Effector memory CD8-positive, alpha-beta T cell (primary cell): ENCODE measurements around the gene CENPF.

ENCODE experiments used
- ATAC-seq: fragments of 150-1000 bp; cut with Tn5 transposase; replicated peaks from 2 replicates; pipeline ENCODE4 v1.10.0; 2021; ENCODE audit warnings: mild to moderate bottlenecking, moderate library complexity
- DNase-seq, 3 experiments: peaks; one replicate each; pipeline ENCODE4 v3.0.0; 2021
- H3K27ac Mint-ChIP-seq, 2 donors: one replicate each; pipeline ENCODE4 v1.8.0; 2022; ENCODE audit warnings: mild to moderate bottlenecking in 2 of 2, mixed read lengths in 2 of 2, moderate library complexity in 2 of 2
- H3K27me3 Mint-ChIP-seq, 2 donors: one replicate each; pipeline ENCODE4 v1.8.0; 2022; ENCODE audit warnings: mixed read lengths in 2 of 2
- H3K36me3 Mint-ChIP-seq: one replicate; pipeline ENCODE4 v1.8.0; 2022; ENCODE audit warnings: mild to moderate bottlenecking, moderate library complexity, mixed read lengths; ENCODE audit not compliant: insufficient read depth
- H3K4me1 Mint-ChIP-seq, 2 donors: one replicate each; pipeline ENCODE4 v1.8.0; 2022; ENCODE audit warnings: low read depth in 2 of 2, mixed read lengths in 2 of 2
- H3K4me3 Mint-ChIP-seq, 2 donors: one replicate each; pipeline ENCODE4 v1.8.0; 2022; ENCODE audit warnings: mild to moderate bottlenecking in 2 of 2, mixed read lengths in 2 of 2, moderate library complexity in 2 of 2
- H3K9me3 Mint-ChIP-seq, 2 donors: one replicate each; pipeline ENCODE4 v1.8.0; 2022; ENCODE audit warnings: mixed read lengths in 2 of 2

The CENPF gene

GRCh38 chr1:214617246-214617645 is 14.3 kb downstream of the CENPF start:
- H3K9me3 Mint-ChIP-seq = no peaks in the 10 kb centered on the region
- H3K27ac Mint-ChIP-seq = peak overlapping the region; percentile 51 to 75
- no peak for DNase-seq
- peaks cover 4 to 6% of the 10 kb centered on the region in 2 donors for H3K4me1 Mint-ChIP-seq
- H3K27me3 Mint-ChIP-seq = no peaks in the 10 kb centered on the region
- H3K4me3 Mint-ChIP-seq = peak overlapping the region; percentile 64 to 66
- no peak for ATAC-seq
- H3K36me3 Mint-ChIP-seq = peaks cover 5% of the 10 kb centered on the region

GRCh38 chr1:214617843-214618242 is 14.8 kb downstream of the CENPF start:
- H3K9me3 Mint-ChIP-seq = no peaks in the 10 kb centered on the region
- H3K27ac Mint-ChIP-seq = no peak overlapping the region
- H3K36me3 Mint-ChIP-seq = peaks cover 5% of the 10 kb centered on the region

GRCh38 chr1:214621236-214621635 is 18.2 kb downstream of the CENPF start:
- no peaks in the 10 kb centered on the region for H3K9me3 Mint-ChIP-seq
- no peak for ATAC-seq

More at GRCh38 chr1:214617843-214618242, 14.8 kb downstream of the CENPF start:
- no peak for DNase-seq
- Mint-ChIP-seq H3K4me1 (peaks cover 4 to 6% of the 10 kb centered on the region in 2 donors), H3K4me3 (peak overlapping the region in 1 of 2 donors; percentile 64), H3K27me3 (no peaks in the 10 kb centered on the region)
- ATAC-seq = no peak

GRCh38 chr1:214623430-214623829 is 20.4 kb downstream of the CENPF start:
- Mint-ChIP-seq H3K4me1 (no peaks in the 10 kb centered on the region), H3K27me3 (no peaks in the 10 kb centered on the region), H3K4me3 (no peak overlapping the region), H3K27ac (no peak overlapping the region), H3K36me3 (peaks cover 5% of the 10 kb centered on the region), H3K9me3 (no peaks in the 10 kb centered on the region)
- ATAC-seq (no peak), DNase-seq (no peak)

More at GRCh38 chr1:214621236-214621635, 18.2 kb downstream of the CENPF start:
- H3K36me3 Mint-ChIP-seq = peaks cover 5% of the 10 kb centered on the region
- H3K4me1 Mint-ChIP-seq = peaks cover 4 to 6% of the 10 kb centered on the region in 2 donors
- no peak for DNase-seq
- H3K27ac Mint-ChIP-seq = no peak overlapping the region
- no peaks in the 10 kb centered on the region for H3K27me3 Mint-ChIP-seq
- no peak overlapping the region for H3K4me3 Mint-ChIP-seq

- Mint-ChIP-seq H3K27me3 (no peaks in the 10 kb centered on the region), H3K4me1 (peaks cover 8 to 9% of the 10 kb centered on the region in 2 donors), H3K4me3 (peak overlapping the region; percentile 36 to 56), H3K9me3 (no peaks in the 10 kb centered on the region), H3K36me3 (no peaks in the 10 kb centered on the region), H3K27ac (peak overlapping the region; percentile 73 to 91)
- DNase-seq (peak; percentile 15 to 27 (median 24)), ATAC-seq (peak; percentile 88)
Measured at GRCh38 chr1:214632091-214632490, 29.1 kb downstream of the CENPF start.

GRCh38 chr1:214633686-214634085 is 30.7 kb downstream of the CENPF start:
- H3K4me1 Mint-ChIP-seq = peaks cover 8 to 9% of the 10 kb centered on the region in 2 donors
- ATAC-seq = no peak
- no peak overlapping the region for H3K4me3 Mint-ChIP-seq
- H3K27ac Mint-ChIP-seq = no peak overlapping the region
- DNase-seq = no peak
- no peaks in the 10 kb centered on the region for H3K27me3 Mint-ChIP-seq
- no peaks in the 10 kb centered on the region for H3K36me3 Mint-ChIP-seq
- no peaks in the 10 kb centered on the region for H3K9me3 Mint-ChIP-seq

GRCh38 chr1:214634267-214634666 is 31.3 kb downstream of the CENPF start:
- H3K4me1 Mint-ChIP-seq = peaks cover 8 to 9% of the 10 kb centered on the region in 2 donors
- H3K9me3 Mint-ChIP-seq = no peaks in the 10 kb centered on the region
- no peaks in the 10 kb centered on the region for H3K36me3 Mint-ChIP-seq

GRCh38 chr1:214635086-214635485 is 32.1 kb downstream of the CENPF start:
- no peak for DNase-seq
- no peak overlapping the region for H3K4me3 Mint-ChIP-seq
- no peaks in the 10 kb centered on the region for H3K27me3 Mint-ChIP-seq
- H3K27ac Mint-ChIP-seq = peak overlapping the region in 1 of 2 donors; percentile 12
- H3K9me3 Mint-ChIP-seq = no peaks in the 10 kb centered on the region
- ATAC-seq = no peak
- no peaks in the 10 kb centered on the region for H3K36me3 Mint-ChIP-seq
- H3K4me1 Mint-ChIP-seq = peaks cover 8 to 9% of the 10 kb centered on the region in 2 donors

More at GRCh38 chr1:214634267-214634666, 31.3 kb downstream of the CENPF start:
- ATAC-seq = no peak
- Mint-ChIP-seq H3K4me3 (no peak overlapping the region), H3K27ac (no peak overlapping the region), H3K27me3 (no peaks in the 10 kb centered on the region)
- no peak for DNase-seq

GRCh38 chr1:214635506-214635905 is 32.5 kb downstream of the CENPF start:
- Mint-ChIP-seq H3K9me3 (no peaks in the 10 kb centered on the region), H3K4me1 (peaks cover 8 to 9% of the 10 kb centered on the region in 2 donors), H3K27me3 (no peaks in the 10 kb centered on the region), H3K4me3 (no peak overlapping the region), H3K27ac (peak overlapping the region in 1 of 2 donors; percentile 12), H3K36me3 (no peaks in the 10 kb centered on the region)
- DNase-seq = no peak
- ATAC-seq = no peak

GRCh38 chr1:214636436-214636835 is 33.4 kb downstream of the CENPF start:
- Mint-ChIP-seq H3K27me3 (no peaks in the 10 kb centered on the region), H3K9me3 (no peaks in the 10 kb centered on the region), H3K27ac (no peak overlapping the region), H3K36me3 (no peaks in the 10 kb centered on the region), H3K4me3 (no peak overlapping the region), H3K4me1 (peaks cover 8 to 9% of the 10 kb centered on the region in 2 donors)
- ATAC-seq (no peak), DNase-seq (no peak)

GRCh38 chr1:214637125-214637524 is 34.1 kb downstream of the CENPF start:
- no peak overlapping the region for H3K27ac Mint-ChIP-seq

GRCh38 chr1:214637722-214638458 is 34.9 kb downstream of the CENPF start:
- ATAC-seq (peak; percentile 48), DNase-seq (peak; percentile 2 to 18 (median 8))
- Mint-ChIP-seq H3K4me1 (peaks cover 0 to 3% of the 10 kb centered on the region in 2 donors), H3K27me3 (no peaks in the 10 kb centered on the region), H3K4me3 (peak overlapping the region in 1 of 2 donors; percentile 2), H3K27ac (peak overlapping the region; percentile 22 to 45), H3K9me3 (no peaks in the 10 kb centered on the region), H3K36me3 (no peaks in the 10 kb centered on the region)

More at GRCh38 chr1:214637125-214637524, 34.1 kb downstream of the CENPF start:
- no peak for ATAC-seq
- Mint-ChIP-seq H3K4me3 (no peak overlapping the region), H3K4me1 (peaks cover 3 to 7% of the 10 kb centered on the region in 2 donors), H3K27me3 (no peaks in the 10 kb centered on the region), H3K9me3 (no peaks in the 10 kb centered on the region), H3K36me3 (no peaks in the 10 kb centered on the region)
- no peak for DNase-seq

- ATAC-seq (peak; percentile 42), DNase-seq (no peak)
- Mint-ChIP-seq H3K4me1 (peaks cover 0 to 3% of the 10 kb centered on the region in 2 donors), H3K36me3 (no peaks in the 10 kb centered on the region), H3K27ac (peak overlapping the region; percentile 22 to 45), H3K27me3 (no peaks in the 10 kb centered on the region), H3K4me3 (peak overlapping the region in 1 of 2 donors; percentile 2), H3K9me3 (no peaks in the 10 kb centered on the region)
Measured at GRCh38 chr1:214638459-214638807, 35.4 kb downstream of the CENPF start.

- H3K27ac Mint-ChIP-seq = no peak overlapping the region
- H3K4me3 Mint-ChIP-seq = no peak overlapping the region
- H3K9me3 Mint-ChIP-seq = no peaks in the 10 kb centered on the region
Measured at GRCh38 chr1:214638997-214639396, 36.0 kb downstream of the CENPF start.

More at GRCh38 chr1:214638997-214639396, 36.0 kb downstream of the CENPF start:
- no peaks in the 10 kb centered on the region for H3K27me3 Mint-ChIP-seq
- ATAC-seq (no peak), DNase-seq (no peak)
- H3K4me1 Mint-ChIP-seq = peaks cover 0 to under 1% of the 10 kb centered on the region in 2 donors
- H3K36me3 Mint-ChIP-seq = no peaks in the 10 kb centered on the region
